ENCODE data around the gene NMNAT2.

GRCh38 chr1:183277821-183278738, 140.1 kb downstream of the NMNAT2 start:
- no peak for TF ChIP-seq CTCF (conservative IDR thresholded peaks at IDR 0.05; ENCODE audit: low read depth, low read length)
- no peak for TF ChIP-seq FOS (IDR thresholded peaks at IDR 0.05; ENCODE audit: low read depth, low read length)
- no peak for TF ChIP-seq POLR2A (IDR thresholded peaks at IDR 0.05; ENCODE audit: low read depth, low read length)
- no peak for TF ChIP-seq MXI1 (IDR thresholded peaks at IDR 0.05; ENCODE audit: borderline replicate concordance, low read depth, low read length)
- no peak for TF ChIP-seq SMC3 (IDR thresholded peaks at IDR 0.05; ENCODE audit: low read depth, low read length)
- TF ChIP-seq RFX5 (IDR thresholded peaks at IDR 0.05; ENCODE audit: low read depth, low read length), result no peak
- no peak for TF ChIP-seq ELK1 (IDR thresholded peaks at IDR 0.05; ENCODE audit: borderline replicate concordance, low read depth, low read length)

Data from IMR-90 (cell line).